NB4 (cell line): ENCODE data around the gene SEC16B.

ENCODE experiments used
- DNase-seq: peaks from one replicate; pipeline ENCODE4 v3.0.0; 2010; ENCODE audit warnings: low read depth
- H3K4me3 ChIP-seq: one replicate; pipeline ENCODE4 v1.5.1; 2011; ENCODE audit warnings: mild to moderate bottlenecking, low read depth, low read length, moderate library complexity
- MYC ChIP-seq: IDR thresholded peaks from 2 replicates; pipeline ENCODE4 v1.6.1; 2011; ENCODE audit warnings: low read depth, low read length
- POLR2A ChIP-seq: IDR thresholded peaks from 2 replicates; pipeline ENCODE4 v1.6.1; 2011; ENCODE audit warnings: mild to moderate bottlenecking; ENCODE audit not compliant: insufficient read length; ENCODE audit errors: extremely low read depth
- TF ChIP-seq, protein P1 (sequence below): IDR thresholded peaks from 2 replicates; pipeline ENCODE4 v1.6.1; 2011; ENCODE audit warnings: low read depth, low read length
- TF ChIP-seq, protein P2 (sequence below): IDR thresholded peaks from one replicate; pipeline ENCODE4 v1.5.1; 2012; ENCODE audit warnings: low read depth, low read length

SEC16B gene

DNA sequence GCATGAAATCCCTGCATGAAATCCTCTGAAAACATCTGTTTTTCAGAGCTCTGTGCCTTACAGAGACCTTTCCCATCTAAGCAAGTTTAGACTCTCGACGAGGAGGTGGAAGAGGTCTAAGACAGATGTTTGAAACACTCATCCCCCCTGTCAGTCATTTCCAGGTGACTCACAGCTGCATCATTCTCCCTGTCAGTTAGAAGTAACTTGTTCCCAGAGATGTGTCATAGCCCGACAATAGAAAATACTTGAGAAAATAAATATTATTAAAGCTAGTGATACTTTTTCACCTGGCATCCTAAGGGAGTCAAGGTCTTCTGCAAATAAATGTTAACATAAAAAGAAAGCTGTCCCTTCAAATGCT lies 41.6 kb upstream of the SEC16B start:
- no peak for DNase-seq
- no peak for TF ChIP-seq POLR2A
- TF ChIP-seq, protein P1, sequence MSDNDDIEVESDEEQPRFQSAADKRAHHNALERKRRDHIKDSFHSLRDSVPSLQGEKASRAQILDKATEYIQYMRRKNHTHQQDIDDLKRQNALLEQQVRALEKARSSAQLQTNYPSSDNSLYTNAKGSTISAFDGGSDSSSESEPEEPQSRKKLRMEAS, result no peak
- TF ChIP-seq, protein P2, sequence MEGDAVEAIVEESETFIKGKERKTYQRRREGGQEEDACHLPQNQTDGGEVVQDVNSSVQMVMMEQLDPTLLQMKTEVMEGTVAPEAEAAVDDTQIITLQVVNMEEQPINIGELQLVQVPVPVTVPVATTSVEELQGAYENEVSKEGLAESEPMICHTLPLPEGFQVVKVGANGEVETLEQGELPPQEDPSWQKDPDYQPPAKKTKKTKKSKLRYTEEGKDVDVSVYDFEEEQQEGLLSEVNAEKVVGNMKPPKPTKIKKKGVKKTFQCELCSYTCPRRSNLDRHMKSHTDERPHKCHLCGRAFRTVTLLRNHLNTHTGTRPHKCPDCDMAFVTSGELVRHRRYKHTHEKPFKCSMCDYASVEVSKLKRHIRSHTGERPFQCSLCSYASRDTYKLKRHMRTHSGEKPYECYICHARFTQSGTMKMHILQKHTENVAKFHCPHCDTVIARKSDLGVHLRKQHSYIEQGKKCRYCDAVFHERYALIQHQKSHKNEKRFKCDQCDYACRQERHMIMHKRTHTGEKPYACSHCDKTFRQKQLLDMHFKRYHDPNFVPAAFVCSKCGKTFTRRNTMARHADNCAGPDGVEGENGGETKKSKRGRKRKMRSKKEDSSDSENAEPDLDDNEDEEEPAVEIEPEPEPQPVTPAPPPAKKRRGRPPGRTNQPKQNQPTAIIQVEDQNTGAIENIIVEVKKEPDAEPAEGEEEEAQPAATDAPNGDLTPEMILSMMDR, result no peak
- TF ChIP-seq MYC, result no peak
- no peak overlapping the region for H3K4me3 ChIP-seq

DNA sequence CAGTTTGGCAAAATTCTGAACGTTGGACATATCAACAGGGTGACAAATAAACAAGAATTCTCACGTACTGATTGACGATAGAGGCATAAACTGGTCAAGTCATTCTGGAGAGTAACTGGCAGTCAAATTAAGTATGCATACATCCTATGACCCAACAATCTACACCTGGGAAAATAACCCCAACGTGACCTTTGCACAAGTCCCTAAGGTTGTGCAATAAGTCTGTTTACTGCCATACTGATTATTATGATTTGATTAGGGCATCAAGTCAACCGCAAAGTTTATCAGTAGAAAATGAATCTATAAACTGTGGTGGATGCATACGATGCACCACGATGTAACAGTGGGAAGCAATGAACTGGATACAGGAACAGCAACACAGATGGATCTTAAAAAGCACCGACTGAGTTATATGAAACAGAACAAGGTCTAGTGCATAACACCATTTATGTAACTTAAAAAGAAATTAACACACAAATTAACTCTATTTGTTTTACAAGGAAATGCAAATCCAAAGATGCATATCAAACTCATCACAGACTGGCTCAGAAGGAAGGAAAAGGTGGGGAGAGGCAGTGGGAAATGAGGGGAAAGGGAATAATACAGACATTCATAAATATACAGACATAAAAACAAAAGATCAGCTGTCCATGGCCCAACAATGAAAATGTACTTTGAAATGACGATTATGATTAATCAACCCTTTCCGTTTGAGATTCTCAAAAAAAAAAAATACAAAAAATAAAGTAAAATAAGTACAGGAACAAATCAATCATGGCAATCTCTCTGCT lies 41.0 kb upstream of the SEC16B start:
- no peak for TF ChIP-seq POLR2A
- TF ChIP-seq, protein P2, result no peak
- TF ChIP-seq, protein P1, result no peak
- TF ChIP-seq MYC, result no peak
- no peak for DNase-seq
- H3K4me3 ChIP-seq, result no peak overlapping the region

DNA sequence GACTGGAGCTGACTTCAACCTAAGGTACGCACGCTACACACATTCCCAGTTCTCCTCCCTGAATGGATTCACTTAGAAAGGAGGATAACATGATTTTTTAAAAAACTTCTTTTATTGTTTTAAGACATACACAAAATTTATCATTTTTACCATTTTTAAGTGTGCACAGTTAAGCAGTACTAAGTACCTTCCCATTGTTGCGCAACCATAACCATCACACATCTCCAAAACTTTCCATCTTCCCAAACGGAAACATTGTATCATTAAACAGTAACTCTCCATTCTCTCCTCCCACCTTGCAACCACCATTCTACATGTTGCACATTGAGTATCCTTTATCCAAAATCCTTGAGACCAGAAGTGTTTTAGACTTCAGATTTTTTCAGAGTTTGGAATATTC lies 36.2 kb upstream of the SEC16B start:
- H3K4me3 ChIP-seq, result no peak overlapping the region
- DNase-seq, result no peak
- TF ChIP-seq, protein P2, result no peak
- TF ChIP-seq MYC (no peak), POLR2A (no peak)
- TF ChIP-seq, protein P1, result no peak

DNA sequence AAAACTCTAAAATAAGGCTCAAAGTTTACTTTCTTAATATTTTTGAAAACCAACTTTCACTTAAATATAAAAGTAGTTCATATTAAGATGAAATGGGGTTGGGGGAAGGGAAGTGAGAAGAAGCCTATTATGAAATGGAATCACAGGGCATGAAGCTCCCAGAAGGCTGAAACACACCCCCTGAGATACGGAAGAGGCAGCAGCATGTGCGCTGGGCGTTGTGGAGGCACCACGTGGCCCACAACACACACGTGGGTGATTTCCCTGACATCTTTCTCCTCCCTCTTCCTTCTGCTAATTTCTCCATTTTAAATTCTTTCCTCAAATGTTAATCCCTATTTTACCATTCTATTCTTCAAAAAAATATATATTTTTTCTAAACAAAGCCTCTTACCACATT lies 35.6 kb upstream of the SEC16B start:
- no peak for DNase-seq
- TF ChIP-seq, protein P2, result no peak
- no peak for TF ChIP-seq POLR2A
- TF ChIP-seq, protein P1, result no peak
- no peak overlapping the region for H3K4me3 ChIP-seq

DNA sequence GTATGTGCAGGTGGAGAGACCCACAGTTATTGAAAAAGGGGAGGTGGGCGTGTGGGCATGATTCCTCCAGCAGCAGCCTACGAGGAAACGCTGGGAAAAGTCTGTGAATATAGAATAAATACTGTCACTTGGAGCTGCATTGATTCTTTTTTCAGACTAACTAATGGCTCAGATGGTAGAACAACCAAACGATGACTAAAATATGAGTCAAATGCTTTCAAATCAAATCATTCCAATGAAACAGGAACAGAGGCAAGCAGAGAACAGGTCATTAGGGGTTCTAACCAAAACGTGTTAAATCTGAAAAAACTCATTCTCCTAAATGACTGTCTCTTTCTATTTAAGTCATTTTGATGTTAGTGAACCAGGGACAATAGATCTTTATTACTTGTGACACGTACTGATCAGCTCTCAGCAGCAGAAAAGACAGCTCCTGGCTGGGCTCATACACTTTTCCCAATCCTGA lies 35.1 kb upstream of the SEC16B start:
- DNase-seq, result no peak
- H3K4me3 ChIP-seq, result no peak overlapping the region
- TF ChIP-seq POLR2A, result no peak
- TF ChIP-seq, protein P2, result no peak
- TF ChIP-seq MYC, result no peak
- TF ChIP-seq, protein P1, result no peak
